SK-N-MC (cell line): Measurements from ENCODE around the gene GPD1L.

Experiments
- EZH2 ChIP-seq: fragments of 200-600 bp; sonication (generic); IDR thresholded peaks from one replicate; pipeline ENCODE4 v1.6.1; 2017; ENCODE audit warnings: antibody characterized with exemption
- POLR2AphosphoS5 ChIP-seq: IDR thresholded peaks from 2 replicates; pipeline ENCODE4 v1.6.1; 2012; ENCODE audit warnings: mild to moderate bottlenecking, low read depth, low read length, borderline replicate concordance

- no peak for TF ChIP-seq POLR2AphosphoS5
- TF ChIP-seq EZH2, result no peak
These were observed 5.1 kb downstream of the GPD1L start for GRCh38 chr3:32111560-32111959.
